OCI-LY1 (cell line): ENCODE data around the gene PARD3.

ENCODE experiments used
- CTCF ChIP-seq: fragments of 200-600 bp; sonication (generic), shearing (Covaris generic); IDR thresholded peaks from 2 replicates; pipeline ENCODE4 v1.5.1; 2017; ENCODE audit warnings: mild to moderate bottlenecking, antibody characterized with exemption, low read length, moderate library complexity, mixed read lengths
- EZH2 ChIP-seq: fragments of 200-600 bp; sonication (generic), shearing (Covaris generic); IDR thresholded peaks from 2 replicates; pipeline ENCODE4 v1.8.0; 2017; ENCODE audit warnings: borderline replicate concordance, mixed run types, mild to moderate bottlenecking, antibody characterized with exemption, low read length, moderate library complexity, mixed read lengths

GRCh38 chr10:34408956-34409355 lies 406.1 kb downstream of the PARD3 start:
- TF ChIP-seq CTCF, result no peak
- TF ChIP-seq EZH2, result no peak
